GM18502 (cell line): ENCODE measurements around the gene FHIP1B.

Experiments used
- ATAC-seq: cut with Tn5 transposase; IDR thresholded peaks from one replicate; pipeline ENCODE4 v1.9.1; 2021; ENCODE audit warnings: mild to moderate bottlenecking; ENCODE audit not compliant: unreplicated experiment, poor library complexity

Gene FHIP1B

GRCh38 chr11:6203327-6203726, 31.1 kb downstream of the FHIP1B start:
- peak; percentile 80 for ATAC-seq

GRCh38 chr11:6202041-6202440, 32.4 kb downstream of the FHIP1B start:
- no peak for ATAC-seq

GRCh38 chr11:6201481-6201880, 33.0 kb downstream of the FHIP1B start:
- no peak for ATAC-seq

GRCh38 chr11:6200975-6201374, 33.5 kb downstream of the FHIP1B start:
- ATAC-seq: no peak

- ATAC-seq: no peak
These were observed 35.1 kb downstream of the FHIP1B start, which contains the start of gene OR52W1 for GRCh38 chr11:6199174-6199810. Gene OR52W1, plus strand, starts transcription at chr11:6199224. Its CDS starts 0 bp downstream, at chr11:6199224.

GRCh38 chr11:6197466-6198200, 36.8 kb downstream of the FHIP1B start:
- ATAC-seq: no peak

- ATAC-seq: peak; percentile 43
These were observed 38.0 kb downstream of the FHIP1B start for GRCh38 chr11:6196396-6196795.

GRCh38 chr11:6194065-6194581, 40.3 kb downstream of the FHIP1B start:
- ATAC-seq: no peak

GRCh38 chr11:6191742-6192141, 42.7 kb downstream of the FHIP1B start:
- ATAC-seq: no peak

GRCh38 chr11:6175440-6175839, 59.0 kb downstream of the FHIP1B start:
- no peak for ATAC-seq

GRCh38 chr11:6170226-6170625, 64.2 kb downstream of the FHIP1B start, which contains the start of gene OR52B2:
Gene OR52B2, minus strand, starts transcription at chr11:6170326. Its CDS starts 0 bp downstream, at chr11:6170326.
- ATAC-seq: no peak
